GM19328 (cell line): ENCODE data around the gene MEX3B.
A peak's percentile ranks its signal among the peaks of the same experiment; 100 is the strongest.
"Not testable (repeated sequence)": the region's sequence is repeated elsewhere in the genome, so short reads cannot be mapped to it uniquely, and the experiment has no call there.

ENCODE experiments used
- ATAC-seq: cut with Tn5 transposase; IDR thresholded peaks from one replicate; pipeline ENCODE4 v1.9.1; 2021; ENCODE audit warnings: mild to moderate bottlenecking, moderate library complexity; ENCODE audit not compliant: unreplicated experiment

MEX3B gene

GRCh38 chr15:82051664-82052063 lies 5.8 kb upstream of the MEX3B start:
- ATAC-seq = no peak

GRCh38 chr15:82048811-82049210 lies 3.0 kb upstream of the MEX3B start:
- no peak for ATAC-seq

GRCh38 chr15:82047453-82048400 lies 1.9 kb upstream of the MEX3B start:
- no peak for ATAC-seq

- peak; percentile 69 for ATAC-seq
These were observed 1.0 kb upstream of the MEX3B start for GRCh38 chr15:82046666-82047452.

- ATAC-seq = no peak
These were observed 483 bp downstream of the MEX3B start for GRCh38 chr15:82045179-82045891.

- no peak for ATAC-seq
These were observed 1.2 kb downstream of the MEX3B start for GRCh38 chr15:82044373-82045178.

- ATAC-seq = no peak
These were observed 1.9 kb downstream of the MEX3B start for GRCh38 chr15:82043796-82044372.

- no peak for ATAC-seq
These were observed 2.6 kb downstream of the MEX3B start for GRCh38 chr15:82043130-82043673.

GRCh38 chr15:82040862-82041261 lies 5.0 kb downstream of the MEX3B start:
- ATAC-seq = no peak

- ATAC-seq = no peak
These were observed 5.4 kb downstream of the MEX3B start for GRCh38 chr15:82040390-82040789.

GRCh38 chr15:82039871-82040270 lies 5.9 kb downstream of the MEX3B start:
- ATAC-seq = no peak

- ATAC-seq = no peak
These were observed 9.4 kb downstream of the MEX3B start for GRCh38 chr15:82036461-82036860.

GRCh38 chr15:82031871-82032270 lies 13.9 kb downstream of the MEX3B start:
- no peak for ATAC-seq

GRCh38 chr15:82030176-82030575 lies 15.6 kb downstream of the MEX3B start:
- no peak for ATAC-seq

GRCh38 chr15:82028163-82028562 lies 17.7 kb downstream of the MEX3B start:
- not testable (repeated sequence) for ATAC-seq

- ATAC-seq = no peak
These were observed 23.8 kb downstream of the MEX3B start for GRCh38 chr15:82021992-82022391.

GRCh38 chr15:82020625-82021394 lies 25.0 kb downstream of the MEX3B start:
- no peak for ATAC-seq

- ATAC-seq = no peak
These were observed 27.6 kb downstream of the MEX3B start for GRCh38 chr15:82018201-82018600.

- ATAC-seq = no peak
These were observed 28.2 kb downstream of the MEX3B start for GRCh38 chr15:82017656-82018055.
